A673 (cell line): ENCODE results near the gene OMP. TPM values are rescaled to one million over a fixed set of nuclear protein-coding genes. Genes with fewer than 3 reads are reported as not detected.

ENCODE experiments used
- BruUV-seq: library from RNA; stranded (reverse); fragments of 400-500 nt; replicated peaks from 2 replicates; lab custom pipeline; 2021; lab: Mats Ljungman, UMichigan
- CTCF ChIA-PET: fragments of 300-600 bp; sonication (Branson Sonifier 250); formaldehyde crosslinking; loops from one replicate; lab custom pipeline; 2022; ENCODE audit warnings: antibody characterized with exemption; lab: Charles Lee
- POLR2A ChIA-PET: fragments of 300-600 bp; sonication (Branson Sonifier 250); formaldehyde crosslinking; loops from one replicate; lab custom pipeline; 2022; ENCODE audit warnings: antibody characterized with exemption; ENCODE audit not compliant: low non-redundant PET; lab: Charles Lee
- DNase-seq: peaks from one replicate; pipeline ENCODE4 v3.0.0-alpha.2; 2015; ENCODE audit warnings: low spot score
- H3K27ac ChIP-seq: fragments of 200-600 bp; sonication (generic); 2 replicates; pipeline ENCODE4 v1.5.1; 2016; ENCODE audit warnings: mixed run types, low read depth, mild to moderate bottlenecking, mixed read lengths, antibody characterized with exemption, low read length; ENCODE audit not compliant: poor library complexity, severe bottlenecking
- H3K27me3 ChIP-seq: fragments of 200-600 bp; sonication (generic); replicated peaks from 2 replicates; pipeline ENCODE4 v1.6.1; 2017; ENCODE audit warnings: mixed run types, low read depth, mild to moderate bottlenecking, mixed read lengths, antibody characterized with exemption, low read length; ENCODE audit not compliant: insufficient read depth, poor library complexity
- H3K36me3 ChIP-seq: fragments of 200-600 bp; sonication (generic); 2 replicates; pipeline ENCODE4 v1.6.1; 2016; ENCODE audit warnings: mixed run types, mild to moderate bottlenecking, mixed read lengths, antibody characterized with exemption, low read length; ENCODE audit not compliant: insufficient read depth, poor library complexity, severe bottlenecking
- H3K4me1 ChIP-seq: fragments of 200-600 bp; sonication (generic); 2 replicates; pipeline ENCODE4 v1.6.1; 2017; ENCODE audit warnings: mixed run types, mild to moderate bottlenecking, mixed read lengths, antibody characterized with exemption, low read length; ENCODE audit not compliant: insufficient read depth, poor library complexity, severe bottlenecking
- H3K4me3 ChIP-seq: fragments of 200-600 bp; sonication (generic); 2 replicates; pipeline ENCODE4 v1.5.1; 2016; ENCODE audit warnings: low read depth, mixed run types, mild to moderate bottlenecking, mixed read lengths, low read length; ENCODE audit not compliant: poor library complexity, severe bottlenecking
- H3K9me3 ChIP-seq: fragments of 200-600 bp; sonication (generic); 2 replicates; pipeline ENCODE4 v1.6.1; 2016; ENCODE audit warnings: mixed run types, low read depth, mild to moderate bottlenecking, mixed read lengths, antibody characterized with exemption, low read length; ENCODE audit not compliant: poor library complexity, severe bottlenecking
- CTCF ChIP-seq: fragments of 300-800, 200-600 bp; sonication (generic); conservative IDR thresholded peaks from 2 replicates; pipeline ENCODE4 v1.5.1; 2017; ENCODE audit warnings: low read depth, mild to moderate bottlenecking, antibody characterized with exemption, low read length, moderate library complexity, mixed read lengths
- EZH2 ChIP-seq: fragments of 200-600 bp; sonication (generic); IDR thresholded peaks from 2 replicates; pipeline ENCODE4 v1.6.1; 2017; ENCODE audit warnings: borderline replicate concordance, low read depth, mild to moderate bottlenecking, mixed read lengths, antibody characterized with exemption, low read length; ENCODE audit not compliant: poor library complexity, severe bottlenecking
- intact Hi-C: fragments of 100-400 bp; cut with micrococcal nuclease; formaldehyde crosslinking; loops from one replicate; pipeline ENCODE4 v1.10.0; 2022; ENCODE audit not compliant: unreplicated experiment
- total RNA-seq: library from RNA; stranded (reverse); gene quantifications from 2 replicates; pipeline ENCODE4 v1.2.3, GENCODE V29; 2021

Gene OMP
- total RNA-seq, 1 experiment from 2014 or later = not detected

- BruUV-seq = no TSS peak
- POLR2A ChIA-PET = no interaction called here
- CTCF ChIA-PET = no interaction called here
- Histone ChIP-seq H3K27me3 (no peaks in the 10 kb centered on the region), H3K4me1 (peaks cover 3% of the 10 kb centered on the region), H3K36me3 (no peaks in the 10 kb centered on the region), H3K4me3 (no peak overlapping the region), H3K9me3 (peaks cover 4% of the 10 kb centered on the region), H3K27ac (no peak overlapping the region)
- intact Hi-C loops = no loop called here
- no peak for TF ChIP-seq EZH2
- no peak for TF ChIP-seq CTCF
- no peak for DNase-seq
Measured at GRCh38 chr11:77063861-77064260, 38.8 kb upstream of the OMP start.

- Histone ChIP-seq H3K4me3 (no peak overlapping the region), H3K9me3 (peaks cover 4% of the 10 kb centered on the region), H3K36me3 (no peaks in the 10 kb centered on the region), H3K27ac (no peak overlapping the region), H3K27me3 (no peaks in the 10 kb centered on the region), H3K4me1 (peaks cover 3% of the 10 kb centered on the region)
- intact Hi-C loops = no loop called here
- CTCF ChIA-PET = no interaction called here
- BruUV-seq = no TSS peak
- POLR2A ChIA-PET = no interaction called here
- no peak for DNase-seq
- TF ChIP-seq CTCF = no peak
- no peak for TF ChIP-seq EZH2
Measured at GRCh38 chr11:77064648-77065217, 37.9 kb upstream of the OMP start.

- H3K27me3 ChIP-seq = no peaks in the 10 kb centered on the region
- peak overlapping the region; percentile 67 for H3K27ac ChIP-seq
- TF ChIP-seq EZH2 (no peak), CTCF (no peak)
- H3K4me3 ChIP-seq = peak overlapping the region; percentile 76
- ChIA-PET CTCF (no interaction called here), POLR2A (no interaction called here)
- no peaks in the 10 kb centered on the region for H3K36me3 ChIP-seq
- H3K4me1 ChIP-seq = peaks cover 3% of the 10 kb centered on the region
- BruUV-seq = no TSS peak
- intact Hi-C loops = no loop called here
- peak; percentile 71 for DNase-seq
- H3K9me3 ChIP-seq = peaks cover 4% of the 10 kb centered on the region
Measured at GRCh38 chr11:77065878-77066228, 36.8 kb upstream of the OMP start.
